Body of pancreas (tissue), 4 donors: ENCODE data around the gene DDIAS.

Experiments used
- POLR2A ChIP-seq, 3 donors: fragments of 450-650 bp; IDR thresholded peaks; one replicate each; pipeline ENCODE4 v1.6.1; 2016; ENCODE audit warnings: antibody characterized with exemption in 3 of 3, mild to moderate bottlenecking in 2 of 3
- TF ChIP-seq, protein P1 (sequence below), 7 experiments: fragments of 450-650 bp in 4 of 7; fragments of 200-600 bp in 3 of 7; sonication (generic) in 3 of 7; IDR thresholded peaks; one replicate each; pipeline ENCODE4 v1.5.1; 2016 to 2019; ENCODE audit warnings: antibody characterized with exemption in 7 of 7

GRCh38 chr11:82944198-82944597 lies 42.7 kb downstream of the DDIAS start:
- TF ChIP-seq, protein P1, sequence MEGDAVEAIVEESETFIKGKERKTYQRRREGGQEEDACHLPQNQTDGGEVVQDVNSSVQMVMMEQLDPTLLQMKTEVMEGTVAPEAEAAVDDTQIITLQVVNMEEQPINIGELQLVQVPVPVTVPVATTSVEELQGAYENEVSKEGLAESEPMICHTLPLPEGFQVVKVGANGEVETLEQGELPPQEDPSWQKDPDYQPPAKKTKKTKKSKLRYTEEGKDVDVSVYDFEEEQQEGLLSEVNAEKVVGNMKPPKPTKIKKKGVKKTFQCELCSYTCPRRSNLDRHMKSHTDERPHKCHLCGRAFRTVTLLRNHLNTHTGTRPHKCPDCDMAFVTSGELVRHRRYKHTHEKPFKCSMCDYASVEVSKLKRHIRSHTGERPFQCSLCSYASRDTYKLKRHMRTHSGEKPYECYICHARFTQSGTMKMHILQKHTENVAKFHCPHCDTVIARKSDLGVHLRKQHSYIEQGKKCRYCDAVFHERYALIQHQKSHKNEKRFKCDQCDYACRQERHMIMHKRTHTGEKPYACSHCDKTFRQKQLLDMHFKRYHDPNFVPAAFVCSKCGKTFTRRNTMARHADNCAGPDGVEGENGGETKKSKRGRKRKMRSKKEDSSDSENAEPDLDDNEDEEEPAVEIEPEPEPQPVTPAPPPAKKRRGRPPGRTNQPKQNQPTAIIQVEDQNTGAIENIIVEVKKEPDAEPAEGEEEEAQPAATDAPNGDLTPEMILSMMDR (IDR thresholded peaks at IDR 0.05) = no peak
- no peak for TF ChIP-seq POLR2A (IDR thresholded peaks at IDR 0.05)
